Activated CD8-positive, alpha-beta memory T cell treated with anti-CD3 and anti-CD28 coated beads for 36 hours (primary cell): ENCODE data around the gene ZNF749. TPM values are rescaled to one million over a fixed set of nuclear protein-coding genes. Genes with fewer than 3 reads are reported as not detected.
"Not testable (repeated sequence)": the region's sequence is repeated elsewhere in the genome, so short reads cannot be mapped to it uniquely, and the experiment has no call there.

ENCODE experiments used
- CTCF ChIA-PET: fragments of 350-600 bp; sonication (Branson Sonifier 250); formaldehyde crosslinking; loops from one replicate; lab custom pipeline; 2021; ENCODE audit warnings: antibody characterized with exemption; lab: Charles Lee
- POLR2A ChIA-PET: fragments of 350-600 bp; sonication (Branson Sonifier 250); formaldehyde crosslinking; loops from one replicate; lab custom pipeline; 2021; ENCODE audit warnings: antibody characterized with exemption; lab: Charles Lee
- total RNA-seq, 2 experiments: library from RNA; stranded (reverse); gene quantifications; one replicate each; pipeline ENCODE4 v1.2.3, GENCODE V29; 2021

Gene ZNF749
- total RNA-seq, 2 experiments from 2014 or later: 27.5 to 28.6 TPM

GRCh38 chr19:57443121-57443696 lies 8.1 kb downstream of the ZNF749 start:
- POLR2A ChIA-PET: no interaction called here
- CTCF ChIA-PET: no interaction called here

- ChIA-PET CTCF (no interaction called here), POLR2A (no interaction called here)
Measured at GRCh38 chr19:57452307-57452706, 17.2 kb downstream of the ZNF749 start.

GRCh38 chr19:57465680-57466381 lies 30.7 kb downstream of the ZNF749 start:
- POLR2A ChIA-PET: no interaction called here
- CTCF ChIA-PET: no interaction called here

- POLR2A ChIA-PET: no interaction called here
- CTCF ChIA-PET: no interaction called here
Measured at GRCh38 chr19:57466489-57466888, 31.4 kb downstream of the ZNF749 start.

- ChIA-PET POLR2A (no interaction called here), CTCF (no interaction called here)
Measured at GRCh38 chr19:57473646-57474045, 38.5 kb downstream of the ZNF749 start.

- ChIA-PET CTCF (interaction anchor here (1.2 kb wide), 1 partner anchor 10 kb away, joined by 4 read pairs; the partner anchor contains the start of gene ZNF419), POLR2A (no interaction called here)
Measured at GRCh38 chr19:57477191-57478008, 42.3 kb downstream of the ZNF749 start, which contains the start of gene ZNF772. ZNF772 (minus strand) TSS chr19:57477566; CDS start chr19:57477309, 257 bp downstream.

GRCh38 chr19:57487477-57488298 lies 52.6 kb downstream of the ZNF749 start, which contains the start of gene ZNF419:
ZNF419 (plus strand) TSS chr19:57487750; CDS start chr19:57487951, 201 bp downstream.
- CTCF ChIA-PET: interaction anchor here (0.5 to 1.0 kb wide), 2 partner anchors 10 to 488 kb away, joined by 3 to 4 read pairs; partner anchors contain the start of gene ZNF772
- POLR2A ChIA-PET: not testable (repeated sequence)

GRCh38 chr19:57488299-57488644 lies 53.1 kb downstream of the ZNF749 start:
- POLR2A ChIA-PET, CTCF ChIA-PET: not testable (repeated sequence)

Other genes with a start within 250 kb of the ZNF749 start
- 10 to 100 TPM; 22.0 to 22.1 TPM for gene ZNF264, start 243.8 kb upstream of the ZNF749 start, total RNA-seq
- 1 to 10 TPM in 1 of 2 experiments, under 1 TPM in 1; 0.42 to 1.4 TPM for gene AURKC, start 204.3 kb upstream of the ZNF749 start, total RNA-seq
- 1 to 10 TPM; 8.8 to 9.5 TPM for gene ZNF805, start 194.7 kb upstream of the ZNF749 start, total RNA-seq
- gene ZNF460, start 154.8 kb upstream of the ZNF749 start, total RNA-seq: 10 to 100 TPM; 46.1 to 50.9 TPM
- gene ZNF543, start 114.9 kb upstream of the ZNF749 start, total RNA-seq: 1 to 10 TPM; 7.2 to 7.3 TPM
- gene ZNF304, start 84.1 kb upstream of the ZNF749 start, total RNA-seq: 1 to 10 TPM; 8.9 to 9.7 TPM
- 1 to 10 TPM; 5.6 to 7.1 TPM for gene TRAPPC2B, start 71.8 kb upstream of the ZNF749 start, total RNA-seq
- gene ZNF547, start 71.8 kb upstream of the ZNF749 start, total RNA-seq: 1 to 10 TPM; 1.9 to 2.7 TPM
- gene ZNF548, start 45.5 kb upstream of the ZNF749 start, total RNA-seq: 10 to 100 TPM; 11.8 to 13.9 TPM
- gene ZNF17, start 24.2 kb upstream of the ZNF749 start, total RNA-seq: 10 to 100 TPM in 1 of 2 experiments, 1 to 10 TPM in 1; 9.9 to 10.9 TPM
- gene VN1R1, start 21.8 kb downstream of the ZNF749 start, total RNA-seq: under 1 TPM; 0.15 to 0.17 TPM
- 1 to 10 TPM; 5.2 to 6.1 TPM for gene ZNF772, start 42.2 kb downstream of the ZNF749 start, total RNA-seq
- 1 to 10 TPM; 7.3 to 7.5 TPM for gene ZNF419, start 52.4 kb downstream of the ZNF749 start, total RNA-seq
- gene ZNF773, start 64.6 kb downstream of the ZNF749 start, total RNA-seq: 1 to 10 TPM; 5.0 to 7.0 TPM
- 1 to 10 TPM; 4.4 TPM for gene ZNF549, start 92.0 kb downstream of the ZNF749 start, total RNA-seq
- gene ZNF550, start 124.5 kb downstream of the ZNF749 start, total RNA-seq: 1 to 10 TPM; 8.8 to 10.0 TPM
- 1 to 10 TPM; 3.4 to 4.0 TPM for gene ZNF416, start 143.6 kb downstream of the ZNF749 start, total RNA-seq
- gene ZIK1, start 148.8 kb downstream of the ZNF749 start, total RNA-seq: 10 to 100 TPM in 1 of 2 experiments, 1 to 10 TPM in 1; 8.7 to 11.1 TPM
- gene ZNF530, start 164.6 kb downstream of the ZNF749 start, total RNA-seq: 10 to 100 TPM; 10.2 to 10.8 TPM
- 10 to 100 TPM; 15.9 to 16.9 TPM for gene ZNF134, start 178.9 kb downstream of the ZNF749 start, total RNA-seq
- 1 to 10 TPM; 5.5 to 6.6 TPM for gene ZNF211, start 197.8 kb downstream of the ZNF749 start, total RNA-seq
- gene ZSCAN4, start 233.6 kb downstream of the ZNF749 start, total RNA-seq: not detected
- gene ZNF551, start 246.7 kb downstream of the ZNF749 start, total RNA-seq: 10 to 100 TPM; 12.8 to 13.9 TPM